Measurements from ENCODE around the gene KCNQ5. TPM values are rescaled to one million over a fixed set of nuclear protein-coding genes. Genes with fewer than 3 reads are reported as not detected.
A peak's percentile ranks its signal among the peaks of the same experiment; 100 is the strongest.

Gene KCNQ5
- total RNA-seq, 1 experiment from 2014 or later = 4.8 TPM

- DNase-seq (ENCODE audit: low read depth) = no peak
Observed at GRCh38 chr6:73116330-73116729, 494.5 kb downstream of the KCNQ5 start.

GRCh38 chr6:73121421-73121993 is 499.6 kb downstream of the KCNQ5 start:
- peak; percentile 96 for DNase-seq (ENCODE audit: low read depth)

GRCh38 chr6:73123632-73124329 is 501.9 kb downstream of the KCNQ5 start:
- DNase-seq (ENCODE audit: low read depth) = no peak

GRCh38 chr6:73129653-73130443 is 508.0 kb downstream of the KCNQ5 start:
- DNase-seq (ENCODE audit: low read depth) = peak; percentile 94

GRCh38 chr6:73131706-73132105 is 509.8 kb downstream of the KCNQ5 start:
- DNase-seq (ENCODE audit: low read depth) = peak; percentile 88

- DNase-seq (ENCODE audit: low read depth) = peak; percentile 65
Observed at GRCh38 chr6:73134588-73134987, 512.7 kb downstream of the KCNQ5 start.

- no peak for DNase-seq (ENCODE audit: low read depth)
Observed at GRCh38 chr6:73139681-73140383, 518.0 kb downstream of the KCNQ5 start.

- DNase-seq (ENCODE audit: low read depth) = no peak
Observed at GRCh38 chr6:73143551-73143950, 521.7 kb downstream of the KCNQ5 start.

GRCh38 chr6:73144516-73144915 is 522.7 kb downstream of the KCNQ5 start:
- DNase-seq (ENCODE audit: low read depth) = no peak

GRCh38 chr6:73145690-73146089 is 523.8 kb downstream of the KCNQ5 start:
- DNase-seq (ENCODE audit: low read depth) = no peak

- DNase-seq (ENCODE audit: low read depth) = no peak
Observed at GRCh38 chr6:73151732-73152131, 529.9 kb downstream of the KCNQ5 start.

- DNase-seq (ENCODE audit: low read depth) = no peak
Observed at GRCh38 chr6:73152556-73152955, 530.7 kb downstream of the KCNQ5 start.

- DNase-seq (ENCODE audit: low read depth) = peak; percentile 15
Observed at GRCh38 chr6:73152966-73153757, 531.3 kb downstream of the KCNQ5 start.

- no peak for DNase-seq (ENCODE audit: low read depth)
Observed at GRCh38 chr6:73156793-73157767, 535.2 kb downstream of the KCNQ5 start.

GRCh38 chr6:73157870-73158269 is 536.0 kb downstream of the KCNQ5 start:
- DNase-seq (ENCODE audit: low read depth) = no peak

- DNase-seq (ENCODE audit: low read depth) = no peak
Observed at GRCh38 chr6:73169111-73169510, 547.2 kb downstream of the KCNQ5 start.

GRCh38 chr6:73169633-73170032 is 547.8 kb downstream of the KCNQ5 start:
- DNase-seq (ENCODE audit: low read depth) = no peak

- no peak for DNase-seq (ENCODE audit: low read depth)
Observed at GRCh38 chr6:73174646-73175045, 552.8 kb downstream of the KCNQ5 start.

- no peak for DNase-seq (ENCODE audit: low read depth)
Observed at GRCh38 chr6:73176057-73176456, 554.2 kb downstream of the KCNQ5 start.

All from M059J (cell line).